OCI-LY7 (cell line): ENCODE results near the gene EDC3. TPM values are rescaled to one million over a fixed set of nuclear protein-coding genes. Genes with fewer than 3 reads are reported as not detected.

ENCODE experiments used
- BruUV-seq: library from RNA; stranded (reverse); fragments of 400-500 nt; replicated peaks from 2 replicates; lab custom pipeline; 2021; lab: Mats Ljungman, UMichigan
- CTCF ChIA-PET: fragments of 300-600 bp; sonication (Branson Sonifier 250); formaldehyde crosslinking; loops from one replicate; lab custom pipeline; 2022; ENCODE audit warnings: antibody characterized with exemption; ENCODE audit not compliant: unreplicated experiment; lab: Charles Lee
- POLR2A ChIA-PET: fragments of 300-600 bp; sonication (Branson Sonifier 250); formaldehyde crosslinking; loops from one replicate; lab custom pipeline; 2022; ENCODE audit warnings: antibody characterized with exemption; lab: Charles Lee
- DNase-seq: peaks from one replicate; pipeline ENCODE4 v3.0.0-alpha.2; 2015; ENCODE audit warnings: low spot score
- H2AFZ ChIP-seq: fragments of 200-600 bp; sonication (generic), shearing (Covaris generic); 2 replicates; pipeline ENCODE4 v1.6.1; 2014; ENCODE audit warnings: mild to moderate bottlenecking, antibody characterized with exemption, low read length, moderate library complexity
- H3K27ac ChIP-seq: fragments of 200-600 bp; sonication (generic); 2 replicates; pipeline ENCODE4 v1.5.1; 2014; ENCODE audit warnings: mixed run types, low read depth, mild to moderate bottlenecking, moderate library complexity, low read length, inconsistent platforms; ENCODE audit not compliant: poor library complexity, severe bottlenecking
- H3K36me3 ChIP-seq: fragments of 200-600 bp; sonication (generic); 2 replicates; pipeline ENCODE4 v1.6.1; 2014; ENCODE audit warnings: mild to moderate bottlenecking, antibody characterized with exemption, low read length, moderate library complexity, mixed read lengths; ENCODE audit not compliant: insufficient read depth
- H3K4me1 ChIP-seq: fragments of 200-600 bp; sonication (generic); 2 replicates; pipeline ENCODE4 v1.5.1; 2014; ENCODE audit warnings: mild to moderate bottlenecking, low read length; ENCODE audit not compliant: insufficient read depth, poor library complexity, severe bottlenecking
- H3K4me2 ChIP-seq: fragments of 200-600 bp; sonication (generic); 2 replicates; pipeline ENCODE4 v1.6.1; 2014; ENCODE audit warnings: mild to moderate bottlenecking, low read length
- H3K4me3 ChIP-seq: fragments of 200-600 bp; sonication (generic); 2 replicates; pipeline ENCODE4 v1.5.1; 2014; ENCODE audit warnings: mild to moderate bottlenecking, low read depth, low read length; ENCODE audit not compliant: poor library complexity, severe bottlenecking
- H3K79me2 ChIP-seq: fragments of 200-600 bp; sonication (generic); 2 replicates; pipeline ENCODE4 v1.6.1; 2016; ENCODE audit warnings: low read depth, mild to moderate bottlenecking, low read length, moderate library complexity, mixed read lengths; ENCODE audit not compliant: insufficient read depth
- H3K9me2 ChIP-seq: fragments of 200-600 bp; sonication (generic); 2 replicates; pipeline ENCODE4 v1.6.1; 2016; ENCODE audit warnings: mild to moderate bottlenecking, low read length, mixed read lengths; ENCODE audit not compliant: insufficient read depth
- H3K9me3 ChIP-seq: fragments of 200-600 bp; sonication (generic); 2 replicates; pipeline ENCODE4 v1.6.1; 2014; ENCODE audit warnings: mild to moderate bottlenecking, mixed run types, low read length, mixed read lengths
- H4K20me1 ChIP-seq: fragments of 200-600 bp; sonication (generic); 2 replicates; pipeline ENCODE4 v1.6.1; 2014; ENCODE audit warnings: mild to moderate bottlenecking, antibody characterized with exemption, low read length, moderate library complexity, mixed read lengths; ENCODE audit not compliant: insufficient read depth
- EZH2phosphoT487 ChIP-seq: fragments of 200-600 bp; sonication (generic); IDR thresholded peaks from 2 replicates; pipeline ENCODE4 v1.6.1; 2018; ENCODE audit warnings: low read depth, borderline replicate concordance, mild to moderate bottlenecking, mixed run types, antibody characterized with exemption, low read length, moderate library complexity, mixed read lengths
- intact Hi-C: fragments of 100-400 bp; cut with micrococcal nuclease; formaldehyde crosslinking; loops from one replicate; pipeline ENCODE4 v1.10.0; 2022; ENCODE audit not compliant: unreplicated experiment
- total RNA-seq, 2 experiments: library from RNA; depleted of rRNA in 1 of 2; stranded (reverse); fragments of >200 nt in 1 of 2; shearing (Covaris generic) in 1 of 2; gene quantifications; 2 replicates each; pipeline ENCODE4 v1.2.3, GENCODE V29; 2014 to 2022
- TF ChIP-seq, protein P1 (sequence below): fragments of 200-600 bp; sonication (generic); conservative IDR thresholded peaks from 2 replicates; pipeline ENCODE4 v1.5.1; 2014; ENCODE audit warnings: mild to moderate bottlenecking, antibody characterized with exemption, low read length, moderate library complexity, mixed read lengths

EDC3 gene
- total RNA-seq, 2 experiments from 2014 or later, result 13.4 to 51.4 TPM

DNA sequence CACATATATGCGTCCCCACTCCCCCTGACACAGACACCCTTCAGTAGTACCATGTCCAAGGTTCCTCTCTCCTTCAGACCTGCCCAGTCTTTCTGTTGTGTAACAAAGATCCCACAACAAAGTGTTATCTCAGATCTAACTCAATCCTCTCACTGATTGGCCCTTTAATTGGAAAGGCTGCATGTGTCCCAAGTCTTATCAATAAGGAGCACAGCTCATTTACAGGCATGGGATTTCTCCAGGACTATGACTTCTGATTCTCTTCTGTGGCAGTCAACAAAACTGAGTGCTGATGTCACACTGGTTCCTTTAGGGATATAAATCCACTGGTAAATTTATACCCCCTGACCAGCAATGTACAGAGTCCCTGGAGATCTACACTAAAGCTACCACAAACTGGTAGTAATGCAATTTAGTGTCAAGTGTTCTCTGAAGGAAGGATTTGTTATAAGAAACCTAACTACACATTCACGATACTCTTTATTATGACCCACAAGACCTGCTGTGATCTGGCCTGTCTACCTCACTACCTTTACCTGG lies 52.1 kb downstream of the EDC3 start:
- Histone ChIP-seq H3K9me2 (no peaks in the 10 kb centered on the region), H3K4me2 (no peak overlapping the region), H3K27ac (no peak overlapping the region), H3K79me2 (no peaks in the 10 kb centered on the region), H2AFZ (no peak overlapping the region), H4K20me1 (no peaks in the 10 kb centered on the region; the same call in 1 of the 2 replicates), H3K9me3 (no peaks in the 10 kb centered on the region), H3K36me3 (peaks cover 28% of the 10 kb centered on the region; the same call in 1 of the 2 replicates), H3K4me3 (no peak overlapping the region), H3K4me1 (no peaks in the 10 kb centered on the region)
- ChIA-PET CTCF (no interaction called here), POLR2A (no interaction called here)
- no peak for TF ChIP-seq EZH2phosphoT487
- TF ChIP-seq, protein P1, sequence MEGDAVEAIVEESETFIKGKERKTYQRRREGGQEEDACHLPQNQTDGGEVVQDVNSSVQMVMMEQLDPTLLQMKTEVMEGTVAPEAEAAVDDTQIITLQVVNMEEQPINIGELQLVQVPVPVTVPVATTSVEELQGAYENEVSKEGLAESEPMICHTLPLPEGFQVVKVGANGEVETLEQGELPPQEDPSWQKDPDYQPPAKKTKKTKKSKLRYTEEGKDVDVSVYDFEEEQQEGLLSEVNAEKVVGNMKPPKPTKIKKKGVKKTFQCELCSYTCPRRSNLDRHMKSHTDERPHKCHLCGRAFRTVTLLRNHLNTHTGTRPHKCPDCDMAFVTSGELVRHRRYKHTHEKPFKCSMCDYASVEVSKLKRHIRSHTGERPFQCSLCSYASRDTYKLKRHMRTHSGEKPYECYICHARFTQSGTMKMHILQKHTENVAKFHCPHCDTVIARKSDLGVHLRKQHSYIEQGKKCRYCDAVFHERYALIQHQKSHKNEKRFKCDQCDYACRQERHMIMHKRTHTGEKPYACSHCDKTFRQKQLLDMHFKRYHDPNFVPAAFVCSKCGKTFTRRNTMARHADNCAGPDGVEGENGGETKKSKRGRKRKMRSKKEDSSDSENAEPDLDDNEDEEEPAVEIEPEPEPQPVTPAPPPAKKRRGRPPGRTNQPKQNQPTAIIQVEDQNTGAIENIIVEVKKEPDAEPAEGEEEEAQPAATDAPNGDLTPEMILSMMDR, result no peak
- no TSS peak for BruUV-seq
- DNase-seq, result no peak
- intact Hi-C loops, result no loop called here

DNA sequence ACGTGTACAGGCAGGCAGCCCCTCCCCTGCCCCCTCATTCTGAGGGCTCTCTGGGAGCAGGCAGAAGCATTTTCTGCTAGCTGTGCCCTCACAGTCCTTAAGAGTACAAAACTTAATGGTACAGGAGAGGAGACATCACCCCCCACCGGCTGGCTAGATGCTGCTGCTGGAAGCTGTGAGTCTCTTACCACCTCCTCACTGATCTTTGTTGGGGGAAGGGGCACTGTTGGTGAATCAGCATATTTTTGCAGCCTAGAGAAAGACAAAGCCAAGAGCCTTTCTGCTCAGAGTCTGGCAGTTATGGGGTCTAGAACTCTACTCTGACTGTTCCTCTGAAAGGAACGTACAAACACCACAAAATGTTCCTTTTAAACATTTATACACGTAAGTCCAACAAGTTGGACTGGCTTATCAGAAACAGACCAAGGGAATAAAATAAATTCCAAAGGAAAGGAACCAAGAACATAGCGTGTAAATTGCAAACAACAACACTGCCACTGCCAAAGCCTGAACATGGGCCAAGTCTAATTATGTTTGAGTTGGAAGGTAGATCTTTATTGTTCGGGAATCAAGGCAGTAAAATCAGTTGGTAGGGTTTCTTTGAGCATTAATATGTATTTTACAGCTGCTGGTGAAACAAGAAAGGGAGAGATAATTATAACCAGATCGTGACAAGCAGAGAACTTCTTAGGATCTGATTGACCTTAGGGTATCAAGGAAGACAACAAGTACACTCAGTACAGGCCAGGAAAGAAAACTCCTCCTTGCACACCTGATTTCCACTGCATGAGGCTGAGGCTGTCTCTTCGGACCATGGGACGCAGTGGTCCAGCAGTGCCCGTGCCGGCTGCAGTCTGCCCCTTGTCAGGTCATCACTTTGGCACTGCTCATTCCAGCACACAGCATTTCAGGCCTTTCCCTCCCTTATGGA lies 52.8 kb downstream of the EDC3 start:
- Histone ChIP-seq H3K9me2 (no peaks in the 10 kb centered on the region), H3K27ac (no peak overlapping the region), H3K4me3 (no peak overlapping the region), H3K4me2 (no peak overlapping the region), H3K9me3 (no peaks in the 10 kb centered on the region), H3K79me2 (no peaks in the 10 kb centered on the region), H4K20me1 (no peaks in the 10 kb centered on the region; the same call in 1 of the 2 replicates), H3K36me3 (peaks cover 31% of the 10 kb centered on the region; the same call in 1 of the 2 replicates), H2AFZ (no peak overlapping the region), H3K4me1 (no peaks in the 10 kb centered on the region)
- no peak for DNase-seq
- ChIA-PET CTCF (no interaction called here), POLR2A (no interaction called here)
- no peak for TF ChIP-seq EZH2phosphoT487
- TF ChIP-seq, protein P1, result no peak
- BruUV-seq, result no TSS peak
- intact Hi-C loops, result no loop called here
